HG03066 (cell line): Measurements from ENCODE around the gene ACTC1.

Experiments
- ATAC-seq: cut with Tn5 transposase; IDR thresholded peaks from one replicate; pipeline ENCODE4 v1.9.1; 2021; ENCODE audit warnings: low read depth; ENCODE audit not compliant: unreplicated experiment

ACTC1 gene

GRCh38 chr15:34768530-34768929 is 26.8 kb downstream of the ACTC1 start:
- ATAC-seq = no peak

GRCh38 chr15:34765741-34766140 is 29.6 kb downstream of the ACTC1 start:
- ATAC-seq = no peak

- ATAC-seq = no peak
Measured at GRCh38 chr15:34760909-34761308, 34.4 kb downstream of the ACTC1 start.

- no peak for ATAC-seq
Measured at GRCh38 chr15:34759992-34760391, 35.4 kb downstream of the ACTC1 start.

GRCh38 chr15:34759347-34759746 is 36.0 kb downstream of the ACTC1 start:
- ATAC-seq = no peak

GRCh38 chr15:34757262-34757661 is 38.1 kb downstream of the ACTC1 start:
- ATAC-seq = no peak

- ATAC-seq = no peak
Measured at GRCh38 chr15:34755419-34755773, 40.0 kb downstream of the ACTC1 start.

GRCh38 chr15:34754674-34755418 is 40.5 kb downstream of the ACTC1 start, which contains the start of gene GJD2:
TSS of gene GJD2 (minus strand) at chr15:34754998. CDS start at chr15:34754488, 510 bp downstream.
- ATAC-seq = no peak

GRCh38 chr15:34754171-34754601 is 41.2 kb downstream of the ACTC1 start:
- no peak for ATAC-seq

GRCh38 chr15:34753236-34753894 is 42.0 kb downstream of the ACTC1 start:
- no peak for ATAC-seq

GRCh38 chr15:34749691-34750090 is 45.7 kb downstream of the ACTC1 start:
- no peak for ATAC-seq
